Panc1 (cell line): ENCODE measurements around the gene EGFLAM.

Source experiments
- CTCF ChIP-seq: fragments of 450-650 bp; IDR thresholded peaks from 2 replicates; pipeline ENCODE4 v1.5.1; 2017; ENCODE audit warnings: mild to moderate bottlenecking
- REST ChIP-seq, 2 experiments: IDR thresholded peaks; 2 replicates each; pipeline ENCODE4 v1.6.1; 2011 to 2012; ENCODE audit warnings: low read depth in 2 of 2, control low read depth in 1 of 2, low read length in 1 of 2, mild to moderate bottlenecking in 1 of 2, moderate library complexity in 1 of 2; ENCODE audit not compliant: insufficient read depth in 1 of 2
- TCF7L2 ChIP-seq: IDR thresholded peaks from 2 replicates; pipeline ENCODE4 v1.6.1; 2011; ENCODE audit warnings: mild to moderate bottlenecking, low read depth, low read length, inconsistent platforms

- TF ChIP-seq CTCF (no peak), TCF7L2 (no peak), REST (IDR thresholded peaks at IDR 0.05; ENCODE audit: insufficient read depth in 1 of 2, low read depth in 2 of 2, low read length in 1 of 2) (no peak)
Observed at GRCh38 chr5:38387161-38387560, 128.8 kb downstream of the EGFLAM start.
